Breast epithelium (tissue), 3 donors: ENCODE results near the gene SLC2A13.

Source experiments
- CTCF ChIP-seq, 3 donors: fragments of 450-650 bp; IDR thresholded peaks; one replicate each; pipeline ENCODE4 v1.5.1; 2016 to 2017; ENCODE audit warnings: antibody characterized with exemption in 3 of 3, mild to moderate bottlenecking in 3 of 3, moderate library complexity in 3 of 3
- POLR2A ChIP-seq: fragments of 450-650 bp; IDR thresholded peaks from one replicate; pipeline ENCODE4 v1.6.1; 2016; ENCODE audit warnings: antibody characterized with exemption, mild to moderate bottlenecking, moderate library complexity
- POLR2AphosphoS5 ChIP-seq, 3 donors: sonication (generic); formaldehyde crosslinking; IDR thresholded peaks; one replicate each; pipeline ENCODE4 v1.6.1; 2017; ENCODE audit warnings: antibody characterized with exemption in 3 of 3

- TF ChIP-seq CTCF (IDR thresholded peaks at IDR 0.05): no peak
- TF ChIP-seq POLR2AphosphoS5 (IDR thresholded peaks at IDR 0.05): no peak
- no peak for TF ChIP-seq POLR2A
These were observed 325.4 kb downstream of the SLC2A13 start for GRCh38 chr12:39780411-39780912.
